ENCODE results near the gene FSCN2. TPM values are rescaled to one million over a fixed set of nuclear protein-coding genes. Genes with fewer than 3 reads are reported as not detected.

FSCN2 gene
- total RNA-seq, 1 experiment from 2014 or later: 0.31 TPM

DNA sequence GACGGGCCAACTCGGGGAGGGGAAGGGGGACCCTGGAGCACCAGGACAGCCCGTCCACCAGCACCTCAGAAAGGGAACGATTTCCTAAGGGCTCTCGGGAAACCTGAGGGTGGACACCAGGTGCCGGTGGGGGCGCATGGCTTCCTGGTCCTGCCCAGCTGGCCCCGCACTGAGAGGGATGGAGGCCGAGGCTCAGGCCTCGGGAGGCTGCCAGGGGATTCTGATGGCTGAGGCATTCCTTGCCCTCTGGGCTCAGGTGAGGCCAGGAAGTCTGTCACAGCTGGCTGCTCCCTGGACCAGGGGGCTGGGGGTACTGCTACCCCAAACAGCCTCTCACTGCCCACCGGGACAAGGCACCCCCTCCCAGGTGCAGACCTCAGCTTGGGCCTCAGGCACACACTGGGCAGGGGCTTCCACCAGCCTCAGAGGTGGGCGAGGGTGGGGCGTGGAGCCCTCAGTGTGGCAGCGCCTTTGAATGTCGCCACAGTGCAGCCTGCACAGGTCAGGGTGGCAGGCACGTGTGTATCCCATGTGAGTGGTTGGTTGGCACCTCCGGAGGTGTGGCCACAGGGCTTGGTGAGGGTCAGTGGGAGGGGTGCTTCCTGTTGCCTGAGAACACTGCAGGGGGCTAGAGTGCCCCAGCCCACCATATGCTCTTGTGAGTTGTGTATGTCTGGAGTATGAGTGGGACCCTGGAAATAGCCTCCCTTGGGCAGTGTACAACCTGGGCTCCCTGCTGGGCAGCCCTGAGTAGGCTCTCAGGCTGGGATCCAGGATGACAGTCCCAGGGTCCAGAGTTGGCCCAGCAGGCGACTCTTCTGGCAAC lies 3.9 kb upstream of the FSCN2 start:
- Mint-ChIP-seq H3K9me3 (no peaks in the 10 kb centered on the region), H3K4me3 (no peak overlapping the region), H3K36me3 (no peaks in the 10 kb centered on the region), H3K27me3 (ENCODE audit: low read depth) (peaks cover 45% of the 10 kb centered on the region), H3K27ac (no peak overlapping the region), H3K4me1 (peaks cover 9% of the 10 kb centered on the region)
- no peak for ATAC-seq
- TF ChIP-seq TCF7 (CRISPR knock-in tag; IDR thresholded peaks at IDR 0.05; ENCODE audit: low read depth) (no peak), ESRRA (CRISPR knock-in tag; IDR thresholded peaks at IDR 0.05; ENCODE audit: borderline replicate concordance) (no peak), ZNF396 (CRISPR knock-in tag; IDR thresholded peaks at IDR 0.05; ENCODE audit: borderline replicate concordance) (no peak), NFE2L1 (CRISPR knock-in tag; IDR thresholded peaks at IDR 0.05) (no peak), IRF1 (CRISPR knock-in tag; IDR thresholded peaks at IDR 0.05) (no peak), NR3C1 (CRISPR knock-in tag; conservative IDR thresholded peaks at IDR 0.05; ENCODE audit: low read depth) (no peak), ZNF219 (CRISPR knock-in tag; IDR thresholded peaks at IDR 0.05; ENCODE audit: borderline replicate concordance) (no peak), CREM (CRISPR knock-in tag; IDR thresholded peaks at IDR 0.05) (no peak), PREB (CRISPR knock-in tag; IDR thresholded peaks at IDR 0.05; ENCODE audit: borderline replicate concordance) (no peak), ZNF138 (CRISPR knock-in tag; conservative IDR thresholded peaks at IDR 0.05) (no peak)
- TF ChIP-seq, protein P1, sequence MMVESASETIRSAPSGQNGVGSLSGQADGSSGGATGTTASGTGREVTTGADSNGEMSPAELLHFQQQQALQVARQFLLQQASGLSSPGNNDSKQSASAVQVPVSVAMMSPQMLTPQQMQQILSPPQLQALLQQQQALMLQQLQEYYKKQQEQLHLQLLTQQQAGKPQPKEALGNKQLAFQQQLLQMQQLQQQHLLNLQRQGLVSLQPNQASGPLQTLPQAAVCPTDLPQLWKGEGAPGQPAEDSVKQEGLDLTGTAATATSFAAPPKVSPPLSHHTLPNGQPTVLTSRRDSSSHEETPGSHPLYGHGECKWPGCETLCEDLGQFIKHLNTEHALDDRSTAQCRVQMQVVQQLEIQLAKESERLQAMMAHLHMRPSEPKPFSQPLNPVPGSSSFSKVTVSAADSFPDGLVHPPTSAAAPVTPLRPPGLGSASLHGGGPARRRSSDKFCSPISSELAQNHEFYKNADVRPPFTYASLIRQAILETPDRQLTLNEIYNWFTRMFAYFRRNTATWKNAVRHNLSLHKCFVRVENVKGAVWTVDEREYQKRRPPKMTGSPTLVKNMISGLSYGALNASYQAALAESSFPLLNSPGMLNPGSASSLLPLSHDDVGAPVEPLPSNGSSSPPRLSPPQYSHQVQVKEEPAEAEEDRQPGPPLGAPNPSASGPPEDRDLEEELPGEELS (CRISPR knock-in tag; IDR thresholded peaks at IDR 0.05): no peak
- TF ChIP-seq, protein P2, sequence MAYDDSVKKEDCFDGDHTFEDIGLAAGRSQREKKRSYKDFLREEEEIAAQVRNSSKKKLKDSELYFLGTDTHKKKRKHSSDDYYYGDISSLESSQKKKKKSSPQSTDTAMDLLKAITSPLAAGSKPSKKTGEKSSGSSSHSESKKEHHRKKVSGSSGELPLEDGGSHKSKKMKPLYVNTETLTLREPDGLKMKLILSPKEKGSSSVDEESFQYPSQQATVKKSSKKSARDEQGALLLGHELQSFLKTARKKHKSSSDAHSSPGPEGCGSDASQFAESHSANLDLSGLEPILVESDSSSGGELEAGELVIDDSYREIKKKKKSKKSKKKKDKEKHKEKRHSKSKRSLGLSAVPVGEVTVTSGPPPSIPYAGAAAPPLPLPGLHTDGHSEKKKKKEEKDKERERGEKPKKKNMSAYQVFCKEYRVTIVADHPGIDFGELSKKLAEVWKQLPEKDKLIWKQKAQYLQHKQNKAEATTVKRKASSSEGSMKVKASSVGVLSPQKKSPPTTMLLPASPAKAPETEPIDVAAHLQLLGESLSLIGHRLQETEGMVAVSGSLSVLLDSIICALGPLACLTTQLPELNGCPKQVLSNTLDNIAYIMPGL (CRISPR knock-in tag; IDR thresholded peaks at IDR 0.05): no peak
- TF ChIP-seq, protein P3, sequence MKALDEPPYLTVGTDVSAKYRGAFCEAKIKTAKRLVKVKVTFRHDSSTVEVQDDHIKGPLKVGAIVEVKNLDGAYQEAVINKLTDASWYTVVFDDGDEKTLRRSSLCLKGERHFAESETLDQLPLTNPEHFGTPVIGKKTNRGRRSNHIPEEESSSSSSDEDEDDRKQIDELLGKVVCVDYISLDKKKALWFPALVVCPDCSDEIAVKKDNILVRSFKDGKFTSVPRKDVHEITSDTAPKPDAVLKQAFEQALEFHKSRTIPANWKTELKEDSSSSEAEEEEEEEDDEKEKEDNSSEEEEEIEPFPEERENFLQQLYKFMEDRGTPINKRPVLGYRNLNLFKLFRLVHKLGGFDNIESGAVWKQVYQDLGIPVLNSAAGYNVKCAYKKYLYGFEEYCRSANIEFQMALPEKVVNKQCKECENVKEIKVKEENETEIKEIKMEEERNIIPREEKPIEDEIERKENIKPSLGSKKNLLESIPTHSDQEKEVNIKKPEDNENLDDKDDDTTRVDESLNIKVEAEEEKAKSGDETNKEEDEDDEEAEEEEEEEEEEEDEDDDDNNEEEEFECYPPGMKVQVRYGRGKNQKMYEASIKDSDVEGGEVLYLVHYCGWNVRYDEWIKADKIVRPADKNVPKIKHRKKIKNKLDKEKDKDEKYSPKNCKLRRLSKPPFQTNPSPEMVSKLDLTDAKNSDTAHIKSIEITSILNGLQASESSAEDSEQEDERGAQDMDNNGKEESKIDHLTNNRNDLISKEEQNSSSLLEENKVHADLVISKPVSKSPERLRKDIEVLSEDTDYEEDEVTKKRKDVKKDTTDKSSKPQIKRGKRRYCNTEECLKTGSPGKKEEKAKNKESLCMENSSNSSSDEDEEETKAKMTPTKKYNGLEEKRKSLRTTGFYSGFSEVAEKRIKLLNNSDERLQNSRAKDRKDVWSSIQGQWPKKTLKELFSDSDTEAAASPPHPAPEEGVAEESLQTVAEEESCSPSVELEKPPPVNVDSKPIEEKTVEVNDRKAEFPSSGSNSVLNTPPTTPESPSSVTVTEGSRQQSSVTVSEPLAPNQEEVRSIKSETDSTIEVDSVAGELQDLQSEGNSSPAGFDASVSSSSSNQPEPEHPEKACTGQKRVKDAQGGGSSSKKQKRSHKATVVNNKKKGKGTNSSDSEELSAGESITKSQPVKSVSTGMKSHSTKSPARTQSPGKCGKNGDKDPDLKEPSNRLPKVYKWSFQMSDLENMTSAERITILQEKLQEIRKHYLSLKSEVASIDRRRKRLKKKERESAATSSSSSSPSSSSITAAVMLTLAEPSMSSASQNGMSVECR (CRISPR knock-in tag; IDR thresholded peaks at IDR 0.05; ENCODE audit: borderline replicate concordance): no peak
- TF ChIP-seq, protein P4, sequence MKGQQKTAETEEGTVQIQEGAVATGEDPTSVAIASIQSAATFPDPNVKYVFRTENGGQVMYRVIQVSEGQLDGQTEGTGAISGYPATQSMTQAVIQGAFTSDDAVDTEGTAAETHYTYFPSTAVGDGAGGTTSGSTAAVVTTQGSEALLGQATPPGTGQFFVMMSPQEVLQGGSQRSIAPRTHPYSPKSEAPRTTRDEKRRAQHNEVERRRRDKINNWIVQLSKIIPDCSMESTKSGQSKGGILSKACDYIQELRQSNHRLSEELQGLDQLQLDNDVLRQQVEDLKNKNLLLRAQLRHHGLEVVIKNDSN (CRISPR knock-in tag; IDR thresholded peaks at IDR 0.05): no peak
- TF ChIP-seq, protein P5, sequence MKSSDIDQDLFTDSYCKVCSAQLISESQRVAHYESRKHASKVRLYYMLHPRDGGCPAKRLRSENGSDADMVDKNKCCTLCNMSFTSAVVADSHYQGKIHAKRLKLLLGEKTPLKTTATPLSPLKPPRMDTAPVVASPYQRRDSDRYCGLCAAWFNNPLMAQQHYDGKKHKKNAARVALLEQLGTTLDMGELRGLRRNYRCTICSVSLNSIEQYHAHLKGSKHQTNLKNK (CRISPR knock-in tag; IDR thresholded peaks at IDR 0.05): no peak
- CTCF ChIA-PET: interaction anchor here (1.5 to 2.5 kb wide), 8 partner anchors 9 to 285 kb away, joined by 4 to 31 read pairs (median 10); partner anchors contain the start of genes ACTG1, NDUFAF8 and TEPSIN
- no peak for DNase-seq (ENCODE audit: low spot score)
- POLR2A ChIA-PET: no interaction called here
